Liver (tissue), 9 donors: Measurements from ENCODE around the gene DOK1. TPM values are rescaled to one million over a fixed set of nuclear protein-coding genes. Genes with fewer than 3 reads are reported as not detected.
A peak's percentile ranks its signal among the peaks of the same experiment; 100 is the strongest.

ENCODE experiments used
- DNase-seq: peaks from one replicate; pipeline ENCODE4 v3.0.0-alpha.2; 2017; ENCODE audit warnings: low spot score
- H3K27ac ChIP-seq, 2 donors: one replicate each; pipeline ENCODE4 v1.7.0; 2013; ENCODE audit warnings: inconsistent platforms in 2 of 2, low read length in 2 of 2, control low read depth in 1 of 2, low read depth in 1 of 2, mild to moderate bottlenecking in 1 of 2
- H3K27me3 ChIP-seq, 4 donors: one replicate each; pipeline versions ENCODE4 v1.6.1 to v1.7.0; 2013; ENCODE audit warnings: low read length in 3 of 4, inconsistent platforms in 1 of 4, mild to moderate bottlenecking in 1 of 4, moderate library complexity in 1 of 4; ENCODE audit not compliant: control insufficient read depth in 4 of 4, insufficient read depth in 4 of 4
- H3K36me3 ChIP-seq, 4 donors: one replicate each; pipeline versions ENCODE4 v1.6.1 to v1.7.0; 2013; ENCODE audit warnings: low read length in 3 of 4, mild to moderate bottlenecking in 3 of 4, low read depth in 1 of 4, moderate library complexity in 1 of 4; ENCODE audit not compliant: control insufficient read depth in 4 of 4, insufficient read depth in 3 of 4
- H3K4me1 ChIP-seq, 4 donors: one replicate each; pipeline versions ENCODE4 v1.6.1 to v1.7.0; 2013; ENCODE audit warnings: low read length in 3 of 4, mild to moderate bottlenecking in 3 of 4, moderate library complexity in 1 of 4; ENCODE audit not compliant: control insufficient read depth in 4 of 4, insufficient read depth in 4 of 4
- H3K4me3 ChIP-seq, 3 donors: one replicate each; pipeline versions ENCODE4 v1.6.1 to v1.7.0; 2013; ENCODE audit warnings: low read length in 3 of 3, control low read depth in 1 of 3, low read depth in 1 of 3, mild to moderate bottlenecking in 1 of 3
- H3K9ac ChIP-seq, 2 donors: one replicate each; pipeline ENCODE4 v1.7.0; 2013; ENCODE audit warnings: low read length in 2 of 2, mild to moderate bottlenecking in 2 of 2, moderate library complexity in 2 of 2, control low read depth in 1 of 2, low read depth in 1 of 2
- H3K9me3 ChIP-seq, 4 donors: one replicate each; pipeline versions ENCODE4 v1.6.1 to v1.7.0; 2013; ENCODE audit warnings: low read length in 3 of 4; ENCODE audit not compliant: control insufficient read depth in 4 of 4
- EGR1 ChIP-seq, 2 donors: IDR thresholded peaks; 2 replicates each; pipeline ENCODE4 v1.6.1; 2016 to 2018; ENCODE audit warnings: antibody characterized with exemption in 2 of 2, low read depth in 2 of 2
- FOXA1 ChIP-seq: IDR thresholded peaks from 2 replicates; pipeline ENCODE4 v1.6.1; 2016; ENCODE audit warnings: antibody characterized with exemption
- GABPA ChIP-seq, 2 donors: IDR thresholded peaks in 1 of 2; conservative IDR thresholded peaks in 1 of 2; 2 replicates each; pipeline ENCODE4 v1.6.1; 2016; ENCODE audit warnings: antibody characterized with exemption in 2 of 2, mild to moderate bottlenecking in 1 of 2, moderate library complexity in 1 of 2
- HNF4A ChIP-seq, 2 donors: conservative IDR thresholded peaks; 2 replicates each; pipeline ENCODE4 v1.6.1; 2016; ENCODE audit warnings: antibody characterized with exemption in 2 of 2, mild to moderate bottlenecking in 2 of 2
- JUND ChIP-seq, 2 donors: IDR thresholded peaks; 2 replicates each; pipeline ENCODE4 v1.6.1; 2016; ENCODE audit warnings: antibody characterized with exemption in 2 of 2
- RXRA ChIP-seq, 2 donors: IDR thresholded peaks; 2 replicates each; pipeline ENCODE4 v1.6.1; 2017 to 2018; ENCODE audit warnings: antibody characterized with exemption in 2 of 2, mild to moderate bottlenecking in 1 of 2
- TAF1 ChIP-seq: conservative IDR thresholded peaks from 2 replicates; pipeline ENCODE4 v1.6.1; 2016; ENCODE audit warnings: antibody characterized with exemption, mild to moderate bottlenecking
- YY1 ChIP-seq: IDR thresholded peaks from 2 replicates; pipeline ENCODE4 v1.6.1; 2016; ENCODE audit warnings: antibody characterized with exemption, mild to moderate bottlenecking
- WGBS: extraction: QIAGEN DNeasy Blood & Tissue Kit; methylation state at CpG from one replicate; pipeline ENCODE4 v1.1.7; 2013; 5-methylcytosine and 5-hydroxymethylcytosine counted together
- polyA plus RNA-seq, 2 donors: library from polyadenylated mRNA; stranded (reverse) in 1 of 2; unstranded in 1 of 2; fragments of 200-250 nt in 1 of 2; fragments of >200 nt in 1 of 2; fragmentation: Nextera tagmentation in 1 of 2; extraction: Ambion mirVana in 1 of 2; gene quantifications; one replicate each; pipeline versions ENCODE4 v1.2.1 to v1.2.3, GENCODE V29; 2013 to 2015
- total RNA-seq, 2 donors: library from RNA; depleted of rRNA; stranded (reverse); fragments of >200 nt; gene quantifications; one replicate each; pipeline ENCODE4 v1.2.3, GENCODE V29; 2014
- TF ChIP-seq, protein P1 (sequence below): IDR thresholded peaks from 2 replicates; pipeline ENCODE4 v1.6.1; 2016; ENCODE audit warnings: antibody characterized with exemption
- TF ChIP-seq, protein P2 (sequence below): IDR thresholded peaks from 2 replicates; pipeline ENCODE4 v1.6.1; 2016; ENCODE audit warnings: antibody characterized with exemption
- TF ChIP-seq, protein P3 (sequence below): IDR thresholded peaks from 2 replicates; pipeline ENCODE4 v1.6.1; 2016; ENCODE audit warnings: antibody characterized with exemption
- donor health status: healthy.
- donor health status: healthy.
- donor health status: healthy.
- donor health status: healthy.
- donor health status: healthy.

Gene DOK1
- total and polyA plus RNA-seq, 4 donors, result 2.0 to 8.6 (median 4.1) TPM

DNA sequence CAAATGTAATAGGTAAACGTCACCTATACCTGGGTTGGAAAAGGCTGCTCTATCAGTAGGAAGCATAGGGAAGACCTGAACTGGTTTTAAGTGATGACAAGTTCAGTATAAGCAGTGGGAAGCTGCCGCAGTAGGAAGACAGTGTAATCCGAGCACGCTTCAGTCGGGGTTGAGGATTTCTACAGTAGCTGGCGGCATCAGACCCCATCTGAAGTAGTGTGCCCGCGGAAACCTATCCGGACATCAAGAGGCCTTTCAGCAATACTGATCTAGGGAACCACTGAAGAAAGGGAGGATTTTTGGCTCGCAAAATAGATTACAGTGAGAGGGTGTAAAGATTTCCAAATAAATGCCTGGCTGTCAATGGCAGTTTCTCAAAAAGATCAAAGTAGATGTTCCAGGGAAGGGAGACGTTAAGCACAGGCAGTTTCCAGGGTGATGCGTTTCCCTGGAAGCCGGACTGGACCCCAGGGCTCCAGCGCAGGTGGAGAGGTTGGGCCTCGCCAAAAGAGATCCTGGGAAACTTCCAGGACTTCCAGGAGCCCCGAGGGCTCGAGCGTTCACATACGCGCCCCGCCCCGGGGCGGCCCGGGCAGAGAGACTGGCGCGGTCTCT, 6.1 kb upstream of the DOK1 start:
- no peaks in the 10 kb centered on the region for H3K27me3 ChIP-seq
- no peaks in the 10 kb centered on the region for H3K9me3 ChIP-seq
- no peaks in the 10 kb centered on the region for H3K36me3 ChIP-seq
- no peak overlapping the region for H3K27ac ChIP-seq
- DNase-seq, result no peak
- 14% methylated on average over 26 of the region's 26 CpGs for WGBS
- H3K4me1 ChIP-seq, result peaks cover 5 to 16% (median 9%) of the 10 kb centered on the region in 4 donors
- TF ChIP-seq HNF4A (conservative IDR thresholded peaks at IDR 0.05) (no peak), JUND (IDR thresholded peaks at IDR 0.05) (no peak), EGR1 (IDR thresholded peaks at IDR 0.05; ENCODE audit: low read depth in 2 of 2) (no peak)
- TF ChIP-seq, protein P1, sequence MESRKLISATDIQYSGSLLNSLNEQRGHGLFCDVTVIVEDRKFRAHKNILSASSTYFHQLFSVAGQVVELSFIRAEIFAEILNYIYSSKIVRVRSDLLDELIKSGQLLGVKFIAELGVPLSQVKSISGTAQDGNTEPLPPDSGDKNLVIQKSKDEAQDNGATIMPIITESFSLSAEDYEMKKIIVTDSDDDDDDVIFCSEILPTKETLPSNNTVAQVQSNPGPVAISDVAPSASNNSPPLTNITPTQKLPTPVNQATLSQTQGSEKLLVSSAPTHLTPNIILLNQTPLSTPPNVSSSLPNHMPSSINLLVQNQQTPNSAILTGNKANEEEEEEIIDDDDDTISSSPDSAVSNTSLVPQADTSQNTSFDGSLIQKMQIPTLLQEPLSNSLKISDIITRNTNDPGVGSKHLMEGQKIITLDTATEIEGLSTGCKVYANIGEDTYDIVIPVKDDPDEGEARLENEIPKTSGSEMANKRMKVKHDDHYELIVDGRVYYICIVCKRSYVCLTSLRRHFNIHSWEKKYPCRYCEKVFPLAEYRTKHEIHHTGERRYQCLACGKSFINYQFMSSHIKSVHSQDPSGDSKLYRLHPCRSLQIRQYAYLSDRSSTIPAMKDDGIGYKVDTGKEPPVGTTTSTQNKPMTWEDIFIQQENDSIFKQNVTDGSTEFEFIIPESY, result no peak
- H3K4me3 ChIP-seq, result peak overlapping the region; percentile 24 to 58 (median 56)
- H3K9ac ChIP-seq, result peak overlapping the region in 1 of 2 donors; percentile 47

DNA sequence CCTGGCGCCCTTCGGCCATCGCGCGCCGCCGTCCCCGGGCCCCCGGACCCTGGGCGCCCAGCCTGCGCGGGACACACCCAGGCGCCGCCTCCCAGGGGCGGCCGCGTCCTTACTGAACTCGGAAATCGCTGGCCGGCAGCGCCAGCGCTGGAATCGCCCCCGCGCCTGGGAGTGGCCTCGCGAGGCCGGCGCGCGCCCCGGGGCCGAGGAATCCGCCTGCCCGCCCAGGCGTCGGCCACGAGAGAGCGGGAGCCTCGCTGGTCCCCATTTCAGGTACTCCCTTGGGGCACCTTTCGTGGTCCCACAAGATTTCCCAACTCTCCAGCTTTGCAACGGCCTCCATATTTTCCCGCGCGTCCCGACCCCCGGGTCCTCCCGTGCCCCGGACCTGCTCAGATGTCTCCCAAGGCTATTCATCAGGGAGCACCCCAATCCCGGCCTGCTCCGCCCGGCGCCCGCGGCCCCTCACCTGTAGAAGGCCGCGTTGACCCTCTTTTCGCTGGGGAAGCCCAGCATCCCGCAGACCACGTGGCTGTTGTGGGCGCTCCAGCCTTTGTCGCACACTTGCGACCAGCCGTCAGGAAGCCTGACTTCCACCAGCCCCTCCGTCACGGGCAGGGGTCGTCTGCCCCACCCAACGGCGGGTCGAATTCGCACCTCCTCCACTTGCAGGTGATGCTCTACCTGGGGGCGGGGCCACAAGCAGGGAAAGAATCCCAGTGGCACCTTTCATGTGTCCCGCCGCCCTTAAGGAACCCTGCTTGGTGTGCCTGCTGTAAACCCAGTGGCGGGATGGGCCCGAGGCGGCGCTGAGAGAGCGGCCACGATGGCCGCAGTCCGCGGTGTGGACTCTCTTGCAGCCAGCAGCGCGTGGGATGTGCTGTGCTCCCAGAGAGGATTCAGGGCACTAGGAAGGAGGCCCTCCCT, 5.4 kb upstream of the DOK1 start:
- peak overlapping the region; percentile 24 to 58 (median 56) for H3K4me3 ChIP-seq
- peaks cover 5 to 16% (median 10%) of the 10 kb centered on the region in 4 donors for H3K4me1 ChIP-seq
- H3K9me3 ChIP-seq, result no peaks in the 10 kb centered on the region
- TF ChIP-seq TAF1 (no peak), YY1 (no peak), HNF4A (conservative IDR thresholded peaks at IDR 0.05) (no peak), FOXA1 (no peak), RXRA (IDR thresholded peaks at IDR 0.05) (no peak), GABPA (IDR thresholded peaks at IDR 0.05 in 1 of 2, conservative IDR thresholded peaks at IDR 0.05 in 1 of 2) (no peak)
- TF ChIP-seq, protein P1, result no peak
- TF ChIP-seq, protein P2, sequence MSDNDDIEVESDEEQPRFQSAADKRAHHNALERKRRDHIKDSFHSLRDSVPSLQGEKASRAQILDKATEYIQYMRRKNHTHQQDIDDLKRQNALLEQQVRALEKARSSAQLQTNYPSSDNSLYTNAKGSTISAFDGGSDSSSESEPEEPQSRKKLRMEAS, result no peak
- TF ChIP-seq, protein P3, sequence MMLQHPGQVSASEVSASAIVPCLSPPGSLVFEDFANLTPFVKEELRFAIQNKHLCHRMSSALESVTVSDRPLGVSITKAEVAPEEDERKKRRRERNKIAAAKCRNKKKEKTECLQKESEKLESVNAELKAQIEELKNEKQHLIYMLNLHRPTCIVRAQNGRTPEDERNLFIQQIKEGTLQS, result no peak
- peak overlapping the region in 1 of 2 donors; percentile 47 for H3K9ac ChIP-seq
- H3K27ac ChIP-seq, result no peak overlapping the region
- peak; percentile 58 for DNase-seq
- H3K27me3 ChIP-seq, result no peaks in the 10 kb centered on the region
- H3K36me3 ChIP-seq, result no peaks in the 10 kb centered on the region
- WGBS, result 4% methylated on average over 85 of the region's 85 CpGs
